Pancreas (tissue), 10 donors: ENCODE results near the gene CAMK1D. TPM values are rescaled to one million over a fixed set of nuclear protein-coding genes. Genes with fewer than 3 reads are reported as not detected.

Source experiments
- ATAC-seq, 4 donors: fragments of 200-7000 bp; cut with Tn5 transposase; one replicate each; pipeline versions ENCODE4 v1.8.0 to v1.9.1; 2020; ENCODE audit warnings: mild to moderate bottlenecking in 4 of 4, moderate library complexity in 4 of 4
- DNase-seq, 6 donors: peaks; one replicate each; pipeline ENCODE4 v3.0.0-alpha.2; 2020
- FAIRE-seq: peaks from 2 replicates; lab custom pipeline; 2012; peaks lifted over from hg19 to GRCh38; lab: Jason Lieb, UNC
- H3K27ac ChIP-seq, 4 donors: fragments of 200-600 bp; sonication (generic); 1 replicate in 3 of 4; 2 replicates in 1 of 4; pipeline versions ENCODE4 v1.5.0 to v1.8.0; 2020
- H3K27me3 ChIP-seq, 4 donors: fragments of 200-600 bp; one replicate each; pipeline ENCODE4 v1.8.0; 2021
- H3K36me3 ChIP-seq, 3 donors: fragments of 200-600 bp; sonication (generic) in 1 of 3; one replicate each; pipeline versions ENCODE4 v1.5.0 to v1.8.0; 2020 to 2021
- H3K4me1 ChIP-seq, 3 donors: fragments of 200-600 bp; one replicate each; pipeline ENCODE4 v1.8.0; 2021
- H3K4me3 ChIP-seq, 4 donors: fragments of 200-600 bp; sonication (generic) in 2 of 4; one replicate each; pipeline versions ENCODE4 v1.5.0 to v1.8.0; 2020 to 2021
- H3K9me3 ChIP-seq, 4 donors: fragments of 200-600 bp; one replicate each; pipeline ENCODE4 v1.8.0; 2021
- CTCF ChIP-seq, 4 donors: fragments of 200-600 bp; sonication (generic) in 3 of 4; IDR thresholded peaks; one replicate each; pipeline versions ENCODE4 v1.5.0 to v1.8.0; 2021; ENCODE audit warnings: antibody characterized with exemption in 4 of 4
- WGBS, 2 donors: extraction: QIAGEN DNeasy Blood & Tissue Kit; methylation state at CpG; one replicate each; pipeline ENCODE4 v1.1.7; 2013; 5-methylcytosine and 5-hydroxymethylcytosine counted together
- intact Hi-C, 3 donors: fragments of 100-400 bp; cut with DNase I; formaldehyde crosslinking; loops; one replicate each; pipeline versions ENCODE4 v1.11.1 to v1.14.2; 2022
- polyA plus RNA-seq, 2 donors: library from polyadenylated mRNA; stranded (reverse); fragments of 200-250 nt; gene quantifications; one replicate each; pipeline ENCODE4 v1.2.3, GENCODE V29; 2013
- total RNA-seq, 6 donors: library from RNA; stranded (reverse); fragmentation: NEBNext Ultra II Directional in 4 of 6; extraction: Animal tissue kit (Norgen Biotek cat#: 25700) in 4 of 6; gene quantifications; one replicate each; pipeline versions ENCODE4 v1.2.1 to v1.2.4, GENCODE V29; 2021 to 2023
- donor health status: healthy with polysubstance abuse.
- donor health status: DM: no; HTN: no; CAD: no; lungs with moderate emphysema.
- donor health status: DM: no; HTN: no; CAD: no.
- donor health status: control.
- donor health status: control.
- donor health status: Bipolar disorder and iron deficiency.
- donor health status: DM: yes; HTN: yes; CAD: no.
- donor health status: DM: no; HTN: no; CAD: no.
- donor health status: DM: no; HTN: no; CAD: no.
- donor health status: DM: yes; HTN: yes; CAD: no.

CAMK1D gene
- total and polyA plus RNA-seq, 8 donors, result 2.9 to 30.1 (median 22.7) TPM

- Histone ChIP-seq H3K4me3 (no peak overlapping the region), H3K4me1 (peaks cover 12 to 20% (median 16%) of the 10 kb centered on the region in 3 donors), H3K9me3 (no peaks in the 10 kb centered on the region), H3K36me3 (no peaks in the 10 kb centered on the region), H3K27me3 (no peaks in the 10 kb centered on the region), H3K27ac (no peak overlapping the region)
- TF ChIP-seq CTCF (IDR thresholded peaks at IDR 0.05), result no peak
- WGBS, 2 donors, result 88% methylated on average over 13 of the region's 13 CpGs
- no peak for FAIRE-seq
- intact Hi-C loops, result no loop called here
- no peak for DNase-seq
- no peak for ATAC-seq
Measured at GRCh38 chr10:12416344-12417050, 67.2 kb downstream of the CAMK1D start.

- H3K36me3 ChIP-seq, result no peaks in the 10 kb centered on the region
- H3K4me1 ChIP-seq, result peaks cover 12 to 20% (median 16%) of the 10 kb centered on the region in 3 donors
- H3K27ac ChIP-seq, result no peak overlapping the region
- H3K27me3 ChIP-seq, result no peaks in the 10 kb centered on the region
- H3K9me3 ChIP-seq, result no peaks in the 10 kb centered on the region
- no peak for DNase-seq
- intact Hi-C loops, result no loop called here
- no peak for ATAC-seq
- WGBS, 2 donors, result 85% methylated on average over 6 of the region's 6 CpGs
- FAIRE-seq, result no peak
- no peak overlapping the region for H3K4me3 ChIP-seq
- TF ChIP-seq CTCF (IDR thresholded peaks at IDR 0.05), result no peak
Measured at GRCh38 chr10:12417331-12417730, 68.0 kb downstream of the CAMK1D start.

GRCh38 chr10:12418000-12418399 is 68.7 kb downstream of the CAMK1D start:
- intact Hi-C loops, result no loop called here
- Histone ChIP-seq H3K4me1 (peaks cover 12 to 20% (median 16%) of the 10 kb centered on the region in 3 donors), H3K9me3 (no peaks in the 10 kb centered on the region), H3K27me3 (no peaks in the 10 kb centered on the region), H3K4me3 (no peak overlapping the region), H3K36me3 (no peaks in the 10 kb centered on the region), H3K27ac (no peak overlapping the region)
- ATAC-seq (peak in 3 of 4 donors; percentile 24 to 33 (median 32)), DNase-seq (peak in 1 of 6 donors; percentile 41), FAIRE-seq (no peak)
- 79 to 80% methylated on average over 7 of the region's 7 CpGs for WGBS, 2 donors
- no peak for TF ChIP-seq CTCF (IDR thresholded peaks at IDR 0.05)

- no peak for FAIRE-seq
- WGBS, 2 donors, result 90 to 92% methylated on average over 13 of the region's 13 CpGs
Measured at GRCh38 chr10:12418725-12419261, 69.4 kb downstream of the CAMK1D start.

More at GRCh38 chr10:12418725-12419261, 69.4 kb downstream of the CAMK1D start:
- intact Hi-C loops, result no loop called here
- Histone ChIP-seq H3K27me3 (no peaks in the 10 kb centered on the region), H3K4me3 (no peak overlapping the region), H3K36me3 (no peaks in the 10 kb centered on the region), H3K9me3 (no peaks in the 10 kb centered on the region), H3K4me1 (peaks cover 12 to 20% (median 16%) of the 10 kb centered on the region in 3 donors), H3K27ac (no peak overlapping the region)
- ATAC-seq (no peak), DNase-seq (no peak)
- TF ChIP-seq CTCF (IDR thresholded peaks at IDR 0.05), result no peak
